Stimulated activated CD4-positive, alpha-beta T cell treated with anti-CD3 and anti-CD28 coated beads, Interleukin-12 subunit alpha, Interleukin-12 subunit beta, amount 100 ng/mL, for 48 hours (primary cell): ENCODE measurements around the gene EOLA2.
A peak's percentile ranks its signal among the peaks of the same experiment; 100 is the strongest.
"Not testable (repeated sequence)": the region's sequence is repeated elsewhere in the genome, so short reads cannot be mapped to it uniquely, and the experiment has no call there.

ENCODE experiments used
- DNase-seq, 3 donors: peaks; one replicate each; pipeline ENCODE4 v3.0.0-alpha.2; 2020; ENCODE audit warnings: low read depth in 2 of 3, low spot score in 1 of 3

The EOLA2 gene

DNA sequence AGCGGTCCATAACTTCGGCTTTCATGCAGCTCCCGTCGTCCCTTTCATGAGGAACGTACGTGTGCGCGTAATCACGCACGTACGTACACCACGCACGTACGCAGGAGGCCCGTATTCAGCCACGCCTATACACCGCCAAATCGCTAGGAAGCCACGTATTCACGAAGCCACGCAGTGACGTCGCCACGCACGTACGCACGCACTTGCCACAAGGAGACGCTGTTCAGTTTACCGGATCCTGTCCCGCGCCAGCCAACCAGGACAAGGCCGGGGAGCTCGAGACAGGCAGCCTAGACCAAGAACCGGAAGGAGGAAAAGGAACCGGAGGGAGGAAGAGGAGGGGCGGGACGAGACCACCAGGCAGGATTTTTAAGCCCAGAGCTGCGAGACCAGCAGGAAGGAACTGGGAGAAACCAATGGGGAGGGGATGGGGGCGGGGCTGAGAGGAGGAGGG, at the start of gene EOLA2:
TSS of gene EOLA2 (minus strand) at position 65 of the 454 bp plus-strand sequence. CDS start 4,617 bp downstream, outside the sequence.
- DNase-seq, result peak; percentile 81 to 89 (median 81)

GRCh38 chrX:149987613-149988012, 49.3 kb upstream of the EOLA2 start:
- DNase-seq, result no peak

DNA sequence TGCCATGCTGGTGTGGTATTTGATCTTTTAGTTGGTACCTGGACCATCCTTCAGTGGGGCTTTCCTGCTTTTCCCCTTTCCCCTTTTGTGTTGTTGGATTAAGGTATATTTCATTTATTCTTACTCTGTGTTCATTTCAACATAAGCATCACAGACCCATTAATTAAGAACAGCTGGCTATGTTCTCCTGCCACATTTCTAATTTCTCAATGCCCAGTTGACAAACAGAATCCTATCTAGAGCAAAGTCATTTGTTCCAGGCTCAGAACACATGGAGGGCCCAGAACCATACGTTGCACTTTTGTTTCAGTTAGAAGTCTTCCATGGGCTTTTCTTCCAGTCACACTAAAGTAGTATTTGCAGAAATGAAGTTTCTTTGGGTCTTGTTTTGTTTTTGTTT, 46.1 kb upstream of the EOLA2 start:
- DNase-seq, result no peak

GRCh38 chrX:149982310-149982709, 44.0 kb upstream of the EOLA2 start:
- DNase-seq, result no peak

GRCh38 chrX:149979126-149979644, 40.9 kb upstream of the EOLA2 start:
- no peak for DNase-seq

DNA sequence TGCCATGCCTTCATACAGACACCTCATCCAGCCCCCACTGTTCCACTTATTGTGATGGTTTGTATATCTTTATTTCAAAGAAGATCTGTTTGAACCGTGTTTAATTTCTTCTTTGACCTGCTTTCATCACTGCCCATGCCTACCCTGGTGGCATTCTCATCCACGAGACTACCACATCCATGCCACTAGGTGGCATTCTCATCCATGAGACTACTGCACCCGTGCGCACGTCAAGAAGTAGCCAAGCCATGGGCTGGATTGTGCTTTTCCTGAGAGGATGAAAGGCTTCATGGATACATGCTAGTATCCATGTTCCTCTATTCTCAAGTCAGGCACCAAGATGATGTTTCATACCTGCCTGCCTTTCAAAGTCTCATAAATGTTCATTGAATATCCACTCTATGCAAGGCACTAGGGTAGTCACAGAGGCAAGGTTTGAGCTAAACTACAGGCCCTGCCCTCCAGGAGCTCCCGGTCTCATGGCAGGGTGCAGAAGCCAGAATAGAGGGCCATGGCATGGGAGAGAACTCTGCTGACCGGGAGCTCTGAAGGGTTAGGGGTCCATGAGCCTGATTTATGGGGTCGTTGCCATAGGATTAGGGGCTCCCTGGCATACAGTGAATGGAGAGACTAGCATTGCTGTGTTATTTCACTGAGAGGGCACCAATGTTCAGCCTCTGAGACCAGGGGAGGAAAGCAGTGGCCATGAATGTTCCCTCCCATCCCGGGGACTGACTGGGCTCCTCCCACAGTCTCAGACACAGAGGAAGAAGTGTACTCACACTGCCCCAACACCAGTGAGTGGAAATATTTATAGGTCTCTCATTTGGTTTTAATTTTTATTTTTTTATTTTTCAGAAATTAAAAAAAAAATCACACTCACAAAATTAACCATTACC, 24.8 kb upstream of the EOLA2 start:
- DNase-seq, result peak in 1 of 3 donors; percentile 14

- DNase-seq, result no peak
Measured at GRCh38 chrX:149962010-149962409, 23.7 kb upstream of the EOLA2 start.

GRCh38 chrX:149961572-149961971, 23.3 kb upstream of the EOLA2 start:
- DNase-seq, result no peak

DNA sequence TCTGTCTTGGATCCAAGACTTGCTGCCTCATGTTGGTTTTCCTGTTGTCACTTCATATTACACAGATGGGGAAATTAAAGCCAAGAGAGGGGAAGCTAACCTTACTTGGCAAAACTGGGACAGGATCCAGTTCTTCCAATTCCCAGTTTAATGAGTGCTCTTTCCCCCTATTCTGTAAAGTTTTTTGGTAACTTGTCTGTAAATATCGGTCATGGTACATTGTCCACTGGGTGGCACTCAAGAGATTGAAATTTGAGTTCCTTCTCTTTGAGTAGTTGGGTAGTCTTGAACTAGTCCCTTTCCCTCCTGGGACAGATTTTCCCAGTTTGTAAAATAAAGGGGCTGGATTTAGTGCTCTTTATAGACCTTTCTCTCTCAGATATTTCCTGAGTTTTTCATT, 12.4 kb upstream of the EOLA2 start:
- DNase-seq, result peak in 1 of 3 donors; percentile 21

GRCh38 chrX:149949743-149950436, 11.6 kb upstream of the EOLA2 start:
- no peak for DNase-seq

DNA sequence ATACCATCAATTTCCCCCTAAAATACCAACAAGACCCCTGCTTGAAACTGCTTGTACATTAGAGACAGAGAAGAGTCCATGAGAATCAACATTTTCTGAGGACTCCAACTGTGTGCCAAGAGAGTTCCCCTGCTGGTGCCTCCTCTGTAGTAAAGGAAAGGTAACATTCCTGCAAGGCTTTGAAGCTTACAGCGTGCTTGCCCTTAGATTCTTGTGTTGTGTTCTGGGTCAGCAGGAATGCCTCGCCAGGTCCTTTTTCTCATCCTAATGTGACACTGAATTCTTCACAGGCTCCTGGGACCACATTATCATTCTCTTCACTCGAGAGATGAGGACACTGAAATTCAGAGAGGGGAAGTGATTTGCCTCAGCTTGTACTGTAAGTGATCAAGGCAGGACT, 9.7 kb upstream of the EOLA2 start:
- DNase-seq, result no peak

DNA sequence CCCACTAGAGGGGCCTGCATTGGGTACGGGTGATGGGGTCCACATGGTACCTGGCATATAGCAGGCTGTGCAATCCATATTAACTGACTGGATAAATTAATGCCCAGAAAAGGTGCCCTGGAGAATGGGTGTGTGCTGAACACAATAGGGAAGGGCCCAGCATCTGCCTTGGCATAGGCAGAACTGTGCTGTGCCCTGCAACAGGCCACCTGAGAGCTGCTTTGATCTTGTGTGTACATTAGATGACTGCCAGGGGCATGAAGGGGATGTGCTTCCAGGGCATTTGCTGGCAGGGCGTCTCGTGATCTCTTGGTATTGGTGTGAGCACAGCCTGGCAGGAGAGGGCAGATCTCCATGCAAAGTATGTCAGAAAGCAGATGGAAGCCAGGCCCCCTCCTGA, 8.6 kb upstream of the EOLA2 start:
- DNase-seq, result not testable (repeated sequence)

- not testable (repeated sequence) for DNase-seq
Measured at GRCh38 chrX:149945820-149946219, 7.5 kb upstream of the EOLA2 start.

DNA sequence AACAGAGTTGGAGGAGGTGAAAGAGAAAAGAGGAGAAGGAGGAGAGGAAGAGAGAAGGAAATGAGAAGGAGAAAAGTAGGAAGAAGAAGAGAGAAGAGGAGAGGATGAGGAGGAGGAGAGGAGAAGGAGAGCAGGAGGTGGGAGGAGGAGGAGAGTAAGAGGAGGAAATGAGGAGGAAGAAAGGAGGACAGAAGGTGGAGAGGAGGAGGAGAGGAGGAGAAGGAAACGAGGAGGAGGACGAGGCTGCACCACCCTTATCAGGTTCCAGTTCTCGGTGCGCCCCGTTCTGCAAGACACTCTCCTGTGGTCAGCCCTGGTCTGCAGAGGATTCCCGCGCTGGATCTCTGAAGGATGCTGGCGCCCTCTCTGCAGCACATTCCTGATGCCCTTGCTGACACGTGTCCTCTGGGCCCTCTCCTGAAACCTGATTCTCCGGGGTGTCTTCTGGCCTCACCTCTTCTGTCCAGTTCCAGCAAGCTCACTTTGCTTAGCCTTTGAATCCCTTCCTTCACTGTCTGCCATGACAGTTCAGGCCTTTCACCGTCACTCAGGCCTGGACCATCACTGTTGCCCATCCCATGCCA, 6.9 kb upstream of the EOLA2 start:
- DNase-seq, result not testable (repeated sequence)

DNA sequence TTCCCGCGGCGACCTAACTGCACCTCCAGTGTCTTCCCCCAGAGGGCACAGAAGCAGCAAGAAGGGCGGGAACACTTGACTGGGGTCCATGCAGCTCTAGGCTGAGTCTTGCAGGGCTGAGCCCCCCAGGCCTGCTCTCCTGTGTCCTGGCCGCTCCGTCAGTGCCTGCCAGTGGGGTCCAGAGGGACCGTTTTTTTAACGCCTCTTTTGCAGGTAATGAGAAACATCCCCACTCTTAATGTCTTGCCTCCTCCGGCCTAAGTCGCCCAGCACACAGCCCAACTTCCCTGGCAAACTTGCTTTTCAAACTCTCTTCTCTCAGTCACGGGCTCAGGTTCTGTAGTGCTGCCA, 2.4 kb upstream of the EOLA2 start:
- DNase-seq, result not testable (repeated sequence)

DNA sequence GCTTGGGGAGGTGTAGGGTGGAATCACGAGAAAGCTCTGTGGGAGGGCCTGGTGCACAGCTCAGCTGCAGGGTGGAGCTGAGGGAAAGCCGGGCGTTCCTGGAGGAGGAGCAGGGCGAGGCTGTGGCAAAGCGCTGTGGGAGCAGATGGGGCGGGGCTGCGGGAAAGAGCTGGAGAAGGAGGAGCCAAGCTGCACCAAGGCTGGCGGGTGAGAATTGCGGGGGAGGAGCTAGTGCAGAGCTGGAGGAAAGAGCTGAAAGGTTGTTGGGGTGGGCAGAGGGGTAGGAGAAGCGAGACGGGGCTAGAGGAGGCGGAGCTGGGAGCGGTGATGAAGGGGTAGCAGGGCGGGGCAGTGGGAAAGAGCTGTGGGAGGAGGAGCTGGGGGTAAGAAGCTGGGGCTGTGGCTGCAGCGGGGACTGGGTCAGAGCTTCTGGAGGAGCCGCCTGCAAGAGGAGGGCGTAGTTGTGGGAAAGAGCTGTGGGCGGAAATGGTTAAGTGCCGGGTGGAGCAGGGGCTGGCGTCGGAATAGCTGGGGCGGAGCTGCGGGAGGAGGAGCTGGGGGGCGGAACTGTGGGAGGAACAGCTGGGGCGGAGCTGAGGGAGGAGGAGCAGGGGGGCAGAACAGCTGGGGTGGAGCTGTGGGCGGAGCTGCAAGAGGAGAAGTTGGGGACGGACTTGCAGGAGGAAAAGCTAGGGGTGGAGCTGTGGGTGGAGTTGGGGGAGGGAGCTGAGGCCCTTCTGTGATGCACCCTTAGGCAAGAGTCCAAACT, 1.8 kb upstream of the EOLA2 start:
- DNase-seq, result peak; percentile 82 to 89 (median 88)

DNA sequence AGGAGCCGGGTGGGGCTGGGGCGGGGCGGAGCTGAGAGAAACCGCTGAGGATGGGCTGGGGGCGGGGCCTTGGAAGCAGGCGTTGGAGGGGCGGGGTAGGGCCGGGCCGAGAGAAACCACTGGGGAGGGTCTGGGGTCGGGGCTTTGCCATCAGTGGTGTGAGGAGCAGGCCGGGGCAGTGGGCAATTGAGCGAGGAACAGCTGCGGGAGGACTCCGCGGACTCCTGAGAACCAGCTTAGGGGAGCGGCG, 1.3 kb upstream of the EOLA2 start:
- DNase-seq, result no peak

DNA sequence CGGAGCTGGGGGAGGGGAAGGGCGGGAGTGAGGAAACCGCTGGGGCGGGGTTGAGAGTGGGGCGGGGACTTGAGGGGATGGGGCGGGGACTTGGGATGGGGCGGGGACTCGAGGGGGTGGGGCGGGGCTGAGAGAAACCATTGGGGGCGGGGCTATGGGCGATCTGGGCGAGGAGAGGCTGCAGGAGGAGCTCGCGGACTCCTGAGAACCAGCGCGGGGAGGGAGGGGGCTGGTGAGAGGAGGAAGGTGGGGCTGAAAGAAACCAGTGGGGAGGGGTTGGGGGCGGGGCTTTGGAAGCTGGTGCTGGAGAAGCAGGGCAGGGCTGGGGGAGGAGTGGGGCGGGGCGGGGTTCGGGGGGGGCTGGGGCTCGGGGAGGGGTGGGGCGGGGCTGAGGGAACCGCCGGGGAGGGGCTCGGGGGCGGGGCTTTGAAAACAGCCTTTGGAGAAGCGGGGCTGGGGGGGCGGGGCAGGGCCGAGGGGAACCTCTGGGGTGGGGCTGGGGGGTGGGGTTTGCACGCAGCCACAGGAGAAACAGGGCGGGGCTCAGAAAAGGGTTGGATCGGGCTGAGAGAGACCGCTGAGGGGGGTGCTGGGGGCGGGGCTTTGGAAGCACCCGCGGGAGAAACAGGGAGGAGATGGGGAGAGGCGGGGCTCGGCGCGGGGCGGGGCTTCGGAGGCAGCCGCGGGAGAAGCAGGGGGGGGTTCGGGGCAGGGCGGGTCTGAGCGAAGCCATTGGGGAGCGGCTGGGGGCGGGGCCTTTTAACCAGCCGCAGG, 777 bp upstream of the EOLA2 start:
- DNase-seq, result peak; percentile 77 to 86 (median 85)

DNA sequence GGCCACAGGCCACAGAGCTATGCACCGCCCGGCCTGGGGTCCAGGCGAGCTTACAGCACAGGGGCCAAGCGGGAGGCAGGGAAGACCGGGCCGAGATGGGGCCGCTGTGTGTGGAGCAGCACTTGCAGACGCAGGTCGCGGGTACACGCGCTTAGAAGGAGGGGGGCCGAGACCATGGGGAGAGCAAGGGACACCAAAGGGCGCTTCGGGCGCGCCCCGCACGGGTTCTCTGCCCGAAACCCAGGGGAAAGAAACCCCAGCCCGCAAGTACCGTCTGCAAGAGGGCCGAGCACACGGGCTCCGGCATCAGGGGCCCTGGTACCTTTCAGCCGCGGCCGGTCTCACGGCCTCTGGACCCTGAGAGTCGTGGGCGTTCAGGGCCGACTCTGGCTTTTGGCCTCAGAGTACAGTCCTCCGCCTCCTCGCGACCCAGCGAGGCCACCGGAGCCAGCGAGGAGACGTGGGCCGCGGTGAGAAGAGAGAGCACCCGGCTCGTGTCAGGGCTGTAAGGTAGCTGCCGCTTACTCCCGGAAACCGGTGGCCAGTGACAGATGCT, 342 bp downstream of the EOLA2 start:
- DNase-seq, result no peak

- not testable (repeated sequence) for DNase-seq
Measured at GRCh38 chrX:149937328-149937727, 963 bp downstream of the EOLA2 start.
